Kidney capillary endothelial cell (primary cell): ENCODE results near the gene CXorf49B.
"Not testable (repeated sequence)": the region's sequence is repeated elsewhere in the genome, so short reads cannot be mapped to it uniquely, and the experiment has no call there.

Experiments
- DNase-seq: peaks from one replicate; pipeline ENCODE4 v3.0.0-alpha.2; 2018; ENCODE audit warnings: low spot score

CXorf49B gene

GRCh38 chrX:71763049-71763448, at the start of gene CXorf49B:
Gene CXorf49B (plus strand): TSS chrX:71763349. CDS start chrX:71763424, 75 bp downstream.
- DNase-seq = not testable (repeated sequence)

GRCh38 chrX:71714064-71714463, 49.1 kb upstream of the CXorf49B start:
- not testable (repeated sequence) for DNase-seq

GRCh38 chrX:71715551-71715950, 47.6 kb upstream of the CXorf49B start:
- DNase-seq = not testable (repeated sequence)

- DNase-seq = not testable (repeated sequence)
These were observed 46.8 kb upstream of the CXorf49B start for GRCh38 chrX:71716323-71716722.

GRCh38 chrX:71718185-71718584, 45.0 kb upstream of the CXorf49B start, which contains the start of gene CXorf49:
Gene CXorf49 (minus strand): TSS chrX:71718285. CDS start chrX:71718151, 134 bp downstream.
- DNase-seq = not testable (repeated sequence)

GRCh38 chrX:71719195-71719594, 44.0 kb upstream of the CXorf49B start:
- DNase-seq = not testable (repeated sequence)

- not testable (repeated sequence) for DNase-seq
These were observed 42.8 kb upstream of the CXorf49B start for GRCh38 chrX:71720289-71720886.

- DNase-seq = not testable (repeated sequence)
These were observed 2.4 kb upstream of the CXorf49B start for GRCh38 chrX:71760688-71761281.

- DNase-seq = not testable (repeated sequence)
These were observed 1.7 kb downstream of the CXorf49B start for GRCh38 chrX:71764832-71765231.

GRCh38 chrX:71765613-71766012, 2.5 kb downstream of the CXorf49B start:
- DNase-seq = not testable (repeated sequence)

- DNase-seq = not testable (repeated sequence)
These were observed 4.0 kb downstream of the CXorf49B start for GRCh38 chrX:71767134-71767533.

GRCh38 chrX:71778322-71778721, 15.2 kb downstream of the CXorf49B start:
- not testable (repeated sequence) for DNase-seq

- DNase-seq = not testable (repeated sequence)
These were observed 19.2 kb downstream of the CXorf49B start for GRCh38 chrX:71782225-71782949.

- DNase-seq = not testable (repeated sequence)
These were observed 19.8 kb downstream of the CXorf49B start for GRCh38 chrX:71782950-71783299.

GRCh38 chrX:71783569-71784347, 20.6 kb downstream of the CXorf49B start:
- not testable (repeated sequence) for DNase-seq

GRCh38 chrX:71784348-71784983, 21.3 kb downstream of the CXorf49B start:
- not testable (repeated sequence) for DNase-seq

- DNase-seq = not testable (repeated sequence)
These were observed 43.3 kb downstream of the CXorf49B start for GRCh38 chrX:71806450-71806849.

- no peak for DNase-seq
These were observed 46.7 kb downstream of the CXorf49B start for GRCh38 chrX:71809886-71810285.

- no peak for DNase-seq
These were observed 51.2 kb downstream of the CXorf49B start for GRCh38 chrX:71814123-71814912.

- DNase-seq = no peak
These were observed 52.2 kb downstream of the CXorf49B start for GRCh38 chrX:71815121-71815905.
